ENCODE measurements around the gene CLCN6. TPM values are rescaled to one million over a fixed set of nuclear protein-coding genes. Genes with fewer than 3 reads are reported as not detected.

CLCN6 gene
- total and polyA plus RNA-seq, 2 donors (not counting 1 experiment from before 2014, with no cell fraction given): 35.0 to 99.8 TPM

DNA sequence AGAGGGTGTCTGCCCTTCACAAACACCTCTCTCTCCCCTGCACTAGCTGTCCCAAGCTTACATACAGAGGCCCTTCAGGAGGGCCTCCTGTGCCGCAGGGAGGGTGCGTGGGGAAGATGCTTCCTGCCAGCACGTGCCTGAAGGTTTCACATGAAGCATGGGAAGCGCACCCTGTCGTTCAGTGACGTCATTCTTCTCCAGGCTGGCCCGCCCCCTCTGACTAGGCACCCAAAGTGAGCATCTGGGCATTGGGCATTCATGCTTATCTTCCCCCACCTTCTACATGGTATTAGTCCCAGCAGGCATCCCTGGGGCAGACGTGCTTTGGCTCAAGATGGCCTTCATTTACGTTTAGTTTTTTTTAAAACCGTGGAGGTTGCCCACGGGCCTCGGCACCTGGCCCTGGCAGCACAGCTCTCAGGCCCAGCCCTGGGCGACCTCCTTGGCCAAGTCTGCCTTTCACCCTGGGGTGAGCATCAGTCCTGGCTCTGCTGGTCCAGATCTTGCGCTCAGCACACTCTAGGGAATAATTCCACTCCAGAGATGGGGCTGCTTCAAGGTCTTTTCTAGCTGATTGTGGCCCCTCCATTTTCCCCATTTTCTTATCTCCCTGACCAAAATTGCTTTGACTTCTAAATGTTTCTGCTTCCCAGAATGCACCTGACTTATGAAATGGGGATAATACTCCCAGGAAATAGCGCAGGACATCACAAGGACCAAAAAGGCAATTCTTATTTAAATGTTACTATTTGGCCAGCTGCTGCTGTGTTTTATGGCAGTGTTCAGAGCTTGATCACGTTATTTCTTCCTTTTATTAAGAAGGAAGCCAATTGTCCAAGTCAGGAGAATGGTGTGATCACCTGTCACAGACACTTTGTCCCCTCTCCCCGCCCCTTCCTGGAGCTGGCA lies 35.5 kb downstream of the CLCN6 start:
- Histone ChIP-seq H2AFZ (ENCODE audit: insufficient read depth, low read depth, low read length, poor library complexity, severe bottlenecking) (no peak overlapping the region), H3K27ac (ENCODE audit: low read length in 2 of 2) (no peak overlapping the region), H3K36me3 (replicated peaks in 1 of 2; ENCODE audit: control extremely low read depth in 1 of 2, control insufficient read depth in 1 of 2, extremely low read depth in 1 of 2, insufficient read depth in 2 of 2, low read length in 1 of 2) (peaks cover 0 to 72% of the 10 kb centered on the region in 2 experiments), H3K4me2 (replicated peaks; ENCODE audit: low read depth, low read length, poor library complexity, severe bottlenecking) (peak overlapping the region; percentile 50), H3K27me3 (replicated peaks in 1 of 4; ENCODE audit: control extremely low read depth in 1 of 4, control insufficient read depth in 3 of 4, insufficient read depth in 4 of 4, low read length in 3 of 4) (no peaks in the 10 kb centered on the region), H3K4me1 (ENCODE audit: control insufficient read depth in 2 of 2, insufficient read depth in 2 of 2, low read length in 2 of 2) (peaks cover 14 to 22% of the 10 kb centered on the region in 2 donors), H3K9ac (ENCODE audit: low read length) (no peak overlapping the region), H3K4me3 (ENCODE audit: control extremely low read depth in 1 of 5, extremely low read depth in 1 of 5, insufficient read depth in 1 of 5, low read depth in 2 of 5, low read length in 4 of 5) (no peak overlapping the region), H3K9me3 (ENCODE audit: control extremely low read depth in 1 of 3, control insufficient read depth in 2 of 3, insufficient read depth in 1 of 3, low read length in 2 of 3) (no peaks in the 10 kb centered on the region), H4K20me1 (ENCODE audit: control insufficient read depth, insufficient read depth, low read length, poor library complexity, severe bottlenecking) (peaks cover 27% of the 10 kb centered on the region), H3K79me2 (ENCODE audit: control insufficient read depth, insufficient read depth, low read length) (no peaks in the 10 kb centered on the region)
- Mint-ChIP-seq H3K9me3 (ENCODE audit: insufficient read depth) (no peaks in the 10 kb centered on the region), H3K4me1 (peaks cover 27% of the 10 kb centered on the region), H3K4me3 (no peak overlapping the region), H3K27me3 (no peaks in the 10 kb centered on the region), H3K27ac (no peak overlapping the region)
- CTCF ChIA-PET: interaction anchor here (1.0 to 5.0 kb wide), 4 partner anchors 10 to 804 kb away, joined by 3 to 36 read pairs (median 4); no protein-coding TSS in a partner anchor
- POLR2A ChIA-PET: no interaction called here
- TF ChIP-seq, protein P1, sequence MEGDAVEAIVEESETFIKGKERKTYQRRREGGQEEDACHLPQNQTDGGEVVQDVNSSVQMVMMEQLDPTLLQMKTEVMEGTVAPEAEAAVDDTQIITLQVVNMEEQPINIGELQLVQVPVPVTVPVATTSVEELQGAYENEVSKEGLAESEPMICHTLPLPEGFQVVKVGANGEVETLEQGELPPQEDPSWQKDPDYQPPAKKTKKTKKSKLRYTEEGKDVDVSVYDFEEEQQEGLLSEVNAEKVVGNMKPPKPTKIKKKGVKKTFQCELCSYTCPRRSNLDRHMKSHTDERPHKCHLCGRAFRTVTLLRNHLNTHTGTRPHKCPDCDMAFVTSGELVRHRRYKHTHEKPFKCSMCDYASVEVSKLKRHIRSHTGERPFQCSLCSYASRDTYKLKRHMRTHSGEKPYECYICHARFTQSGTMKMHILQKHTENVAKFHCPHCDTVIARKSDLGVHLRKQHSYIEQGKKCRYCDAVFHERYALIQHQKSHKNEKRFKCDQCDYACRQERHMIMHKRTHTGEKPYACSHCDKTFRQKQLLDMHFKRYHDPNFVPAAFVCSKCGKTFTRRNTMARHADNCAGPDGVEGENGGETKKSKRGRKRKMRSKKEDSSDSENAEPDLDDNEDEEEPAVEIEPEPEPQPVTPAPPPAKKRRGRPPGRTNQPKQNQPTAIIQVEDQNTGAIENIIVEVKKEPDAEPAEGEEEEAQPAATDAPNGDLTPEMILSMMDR (IDR thresholded peaks at IDR 0.05): no peak
- no peak for TF ChIP-seq EZH2 (IDR thresholded peaks at IDR 0.05; ENCODE audit: borderline replicate concordance, insufficient read depth, low read depth, low read length, poor library complexity, severe bottlenecking)
- WGBS (ENCODE audit: insufficient coverage): 71% methylated on average over 13 of the region's 17 CpGs
- no peak for DNase-seq
- no peak for ATAC-seq (ENCODE audit: low read depth)
- intact Hi-C loops (cut with micrococcal nuclease): no loop called here

Measured in B cell (primary cell).